IPS-NIHi11 (cell line): ENCODE results near the gene RAB44.

Experiments used
- DNase-seq: peaks from one replicate; pipeline ENCODE4 v3.0.0; 2012; ENCODE audit warnings: mixed read lengths, low spot score

The RAB44 gene

DNA sequence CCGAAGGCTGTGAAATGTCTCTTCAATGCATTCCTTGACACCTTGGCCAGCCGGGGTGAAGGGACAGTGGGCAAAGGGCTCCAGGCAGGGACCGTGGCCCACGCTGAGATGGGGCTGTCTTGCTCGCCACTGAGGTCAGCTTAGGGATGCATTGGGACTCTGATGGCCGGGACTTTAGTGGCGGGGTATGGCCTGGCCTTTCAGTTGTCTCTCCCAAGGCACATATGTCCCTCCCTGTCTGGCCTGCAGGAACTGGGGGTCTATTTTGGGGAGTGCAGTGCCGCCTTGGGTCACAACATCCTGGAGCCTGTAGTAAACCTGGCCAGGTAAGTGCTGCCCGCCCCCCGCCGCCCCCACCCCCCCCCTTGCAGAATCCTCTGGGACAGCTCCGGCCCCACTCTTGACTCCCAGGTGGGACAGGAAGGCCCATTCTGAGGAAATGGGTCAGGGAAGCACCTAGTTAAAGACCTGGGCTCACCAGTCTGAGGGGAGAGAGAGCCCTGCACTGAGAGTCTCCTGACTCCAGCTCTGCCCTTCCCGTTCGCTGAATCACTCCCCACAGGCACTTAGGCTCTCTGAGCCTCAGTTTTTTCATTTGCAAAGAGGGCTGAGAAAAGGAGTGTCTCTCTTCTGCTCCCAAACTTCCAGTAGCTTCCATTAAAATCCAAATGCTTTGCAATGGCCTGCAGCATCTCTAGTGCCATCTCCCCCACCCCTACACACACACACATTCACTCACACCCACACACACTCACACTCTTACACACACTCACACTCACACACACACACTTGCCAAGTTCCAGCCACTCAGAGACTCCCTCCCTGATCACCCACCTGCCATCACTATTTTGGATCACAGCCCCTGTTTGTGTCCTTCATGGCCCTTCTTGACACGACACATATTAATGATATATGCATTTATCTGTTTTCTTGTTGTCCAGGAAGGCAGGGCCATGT lies 33.1 kb downstream of the RAB44 start:
- DNase-seq, result no peak

DNA sequence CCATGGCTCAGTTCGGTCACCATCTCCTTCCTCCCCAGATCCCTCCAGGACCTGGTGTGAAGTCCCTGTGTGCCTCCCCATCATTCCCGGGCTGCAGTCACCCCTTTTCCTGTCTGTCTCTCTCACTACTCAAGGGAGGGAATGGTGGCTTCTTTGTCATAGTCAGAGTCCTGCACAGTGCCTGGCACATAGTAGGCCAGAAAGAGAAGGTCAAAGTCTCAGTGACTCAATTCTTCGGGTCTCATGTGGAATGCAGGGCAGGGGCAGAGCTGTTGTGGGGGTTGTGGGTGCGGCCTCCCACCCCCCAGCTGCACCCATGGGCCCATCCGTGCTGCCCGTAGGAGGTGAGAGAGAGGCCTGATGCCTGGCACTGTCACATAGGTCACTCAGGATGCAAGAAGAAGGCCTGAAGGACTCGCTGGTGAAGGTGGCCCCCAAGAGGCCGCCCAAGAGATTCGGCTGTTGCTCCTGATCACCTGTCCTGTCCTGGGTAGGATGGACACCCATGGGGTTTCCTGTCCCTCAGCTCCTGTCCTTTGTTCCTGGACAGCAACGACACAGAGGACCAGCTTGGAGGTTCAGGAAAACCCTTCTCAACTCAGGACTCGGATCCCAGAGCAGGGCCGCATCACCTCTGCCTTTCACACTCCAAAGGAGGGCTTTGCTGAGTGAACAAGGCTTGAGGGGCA lies 34.1 kb downstream of the RAB44 start:
- no peak for DNase-seq

DNA sequence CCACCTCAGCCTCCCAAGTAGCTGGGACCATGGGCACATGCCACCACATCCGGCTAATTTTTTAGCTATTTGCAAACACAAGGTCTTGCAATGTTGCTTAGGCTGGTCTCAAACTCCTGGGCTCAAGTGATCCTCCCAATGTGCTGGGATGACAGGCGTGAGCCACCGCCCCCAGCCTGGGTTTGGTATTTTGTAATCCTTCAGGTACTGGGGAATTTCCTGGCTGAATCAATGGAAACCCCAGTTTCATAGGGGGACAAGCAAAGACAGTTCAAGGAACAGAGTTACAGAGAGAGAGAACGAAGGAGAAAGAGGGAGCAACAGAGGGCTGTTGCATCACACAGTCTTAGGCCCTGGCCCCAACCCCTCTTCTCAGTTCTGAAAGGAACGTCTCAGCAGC lies 35.7 kb downstream of the RAB44 start:
- DNase-seq, result no peak

DNA sequence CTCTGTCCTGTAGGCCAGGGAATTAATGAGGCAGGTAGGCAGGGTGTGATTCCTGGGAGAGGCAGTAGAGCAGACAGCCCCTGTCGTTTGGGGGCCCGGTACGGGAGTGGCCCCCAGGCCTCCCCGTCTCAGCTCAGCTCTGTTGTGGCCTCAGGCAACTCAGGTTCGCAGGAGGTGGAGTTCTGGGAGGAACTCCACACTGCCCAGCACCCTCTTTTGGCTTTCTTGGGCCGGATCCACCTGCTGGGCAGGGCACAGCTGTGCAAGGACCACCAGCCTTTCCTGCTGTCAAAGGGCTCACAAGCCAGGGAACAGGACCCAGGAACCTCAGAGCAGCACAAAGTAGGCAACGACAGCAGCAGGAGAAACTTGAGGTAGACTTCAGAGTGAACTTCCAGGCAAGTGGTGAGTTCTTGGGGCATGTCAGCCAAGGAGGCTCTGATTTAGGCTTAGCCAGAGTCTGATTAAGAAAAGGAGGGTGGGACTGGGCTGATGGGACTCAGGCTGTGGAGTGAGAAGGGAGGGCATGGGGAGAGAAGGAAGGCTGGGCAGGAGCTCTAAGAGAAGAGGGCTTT lies 36.9 kb downstream of the RAB44 start:
- no peak for DNase-seq

DNA sequence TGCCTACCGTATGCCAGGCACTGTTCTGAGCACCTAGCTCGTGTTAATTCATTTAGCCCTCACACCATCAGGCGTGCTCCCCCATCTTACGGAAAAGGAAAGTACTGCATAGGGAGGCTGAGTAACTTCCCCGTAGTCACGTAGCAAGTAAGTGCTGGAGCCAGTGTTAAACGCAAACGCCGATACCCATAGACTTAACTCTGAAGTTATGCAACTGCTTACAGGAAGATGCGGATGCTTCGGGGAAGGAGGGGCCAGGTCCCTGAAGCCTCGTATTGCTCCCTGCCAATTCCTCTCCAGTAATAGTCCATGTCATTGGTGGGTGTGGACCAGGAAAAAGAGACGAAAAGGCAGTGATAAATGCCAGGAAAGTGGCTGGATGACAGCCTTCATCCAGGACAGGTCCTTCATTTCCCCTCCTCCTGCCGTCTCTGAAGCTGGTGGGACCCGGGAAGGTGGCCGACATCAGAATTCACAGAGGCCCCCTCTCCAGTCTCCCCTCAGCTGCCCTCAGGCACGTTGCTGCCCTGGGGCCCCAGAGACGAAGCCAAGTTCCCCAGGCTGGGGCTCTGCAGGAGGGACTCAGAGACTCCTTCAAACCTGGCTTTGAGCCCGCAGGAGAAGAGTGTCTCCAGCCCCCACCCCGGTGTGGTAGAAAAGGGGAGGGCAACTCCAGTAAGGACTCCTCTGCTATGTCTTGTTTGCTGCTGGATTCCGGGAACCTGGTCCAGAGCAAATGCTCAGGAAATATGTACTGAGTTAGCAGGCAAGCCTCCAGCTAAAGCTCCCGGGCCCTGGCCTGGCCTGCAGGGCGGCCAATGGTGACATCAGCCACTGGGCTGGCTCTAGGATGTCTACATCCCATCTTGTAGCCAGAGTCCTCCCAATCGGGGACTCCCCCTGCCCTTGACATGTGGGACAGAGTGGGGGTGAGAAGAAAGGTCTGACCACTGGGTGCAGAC lies 37.8 kb downstream of the RAB44 start:
- DNase-seq, result no peak

DNA sequence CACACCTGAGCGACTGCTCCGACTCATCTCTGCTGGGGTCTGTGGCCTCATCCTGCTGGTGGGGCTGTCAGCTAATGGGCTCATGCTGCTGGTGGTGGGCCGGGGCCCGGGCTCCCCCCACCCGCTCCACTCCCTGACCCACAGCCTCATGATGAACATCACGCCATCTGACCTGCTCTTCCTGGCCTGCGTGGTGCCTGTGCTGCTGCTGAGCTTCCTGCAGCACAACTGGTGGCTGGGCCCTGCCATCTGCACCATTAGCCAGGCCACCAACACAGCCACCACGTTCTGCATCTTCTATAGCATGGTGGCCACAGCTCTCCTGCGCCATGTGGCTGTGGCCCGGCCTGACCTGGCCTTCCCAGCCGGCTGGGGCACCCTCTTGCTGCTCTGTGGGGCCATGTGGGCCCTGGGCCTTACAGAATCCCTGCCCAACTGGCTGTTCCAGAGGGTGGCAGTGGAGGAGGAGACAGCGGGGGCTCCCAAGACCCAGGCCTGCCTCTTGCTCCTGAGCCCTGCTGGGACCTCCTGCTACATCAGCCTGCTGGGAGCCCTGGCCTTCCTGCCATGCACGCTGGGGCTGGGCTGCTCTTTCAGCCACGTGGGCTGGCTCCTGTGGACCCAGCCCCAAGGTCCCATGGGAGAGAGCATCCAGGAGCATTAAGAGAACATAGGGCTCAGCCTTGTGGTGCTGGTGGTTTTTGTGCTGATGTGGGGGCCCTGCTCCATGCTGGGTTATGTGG lies 39.6 kb downstream of the RAB44 start:
- DNase-seq, result no peak

DNA sequence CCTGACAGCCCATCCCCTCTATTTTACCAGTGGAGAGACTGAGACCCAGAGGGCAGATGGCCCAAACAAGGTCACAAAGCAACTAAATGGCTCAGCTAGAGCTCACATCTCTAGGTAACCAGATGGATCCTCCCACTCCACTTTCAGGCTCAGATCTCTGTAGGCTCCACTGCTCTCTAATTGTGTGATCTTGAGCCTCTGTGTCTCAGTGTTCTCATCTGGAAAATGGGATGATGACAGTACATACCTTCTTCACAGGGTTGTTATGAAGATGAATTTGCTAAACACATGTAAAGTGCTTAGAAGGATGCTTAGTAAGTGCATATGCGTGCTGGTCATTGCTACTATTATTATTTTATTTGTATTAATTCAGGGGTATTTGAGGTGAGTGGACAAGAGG lies 40.5 kb downstream of the RAB44 start:
- no peak for DNase-seq

DNA sequence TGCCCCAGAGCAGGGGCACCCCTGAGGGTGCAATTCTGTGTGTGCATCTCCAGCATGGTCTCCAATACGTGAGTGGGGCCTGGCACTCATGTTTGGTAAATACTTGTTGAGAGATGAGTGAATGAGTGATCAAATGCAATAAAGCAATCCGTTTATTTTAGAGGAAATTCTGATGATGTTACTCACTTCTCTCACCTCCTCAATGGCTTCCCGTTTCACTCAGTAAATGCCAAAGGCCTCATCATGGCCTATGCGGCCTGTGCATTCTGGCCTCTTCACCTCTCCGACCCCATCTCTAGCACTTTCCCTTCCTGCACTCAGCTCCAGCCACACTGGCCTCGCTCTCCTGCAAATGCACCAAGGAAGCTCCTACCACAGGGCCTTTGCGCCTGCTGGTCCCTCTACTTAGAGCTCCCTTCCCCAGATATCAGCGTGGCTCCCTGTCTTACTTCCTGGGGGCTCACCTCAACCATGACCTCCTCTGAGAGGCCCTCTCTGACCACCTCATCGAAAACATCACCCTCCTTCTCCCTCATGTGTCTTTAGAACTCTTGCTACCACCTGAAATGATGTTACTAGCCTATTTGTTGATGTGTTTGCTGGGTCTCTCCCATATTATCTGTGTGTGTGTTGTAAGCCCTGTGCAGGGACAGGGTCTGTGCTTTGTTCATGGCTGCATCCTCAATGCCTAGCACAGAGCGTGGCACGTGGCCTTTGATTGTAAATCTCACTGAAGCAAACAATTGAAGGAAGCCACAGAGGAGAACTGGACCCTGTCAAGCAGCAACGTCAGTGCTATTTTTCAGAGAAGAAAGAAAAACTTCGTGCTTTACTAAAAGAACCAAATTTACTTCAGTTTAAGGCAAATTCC lies 42.6 kb downstream of the RAB44 start:
- no peak for DNase-seq

DNA sequence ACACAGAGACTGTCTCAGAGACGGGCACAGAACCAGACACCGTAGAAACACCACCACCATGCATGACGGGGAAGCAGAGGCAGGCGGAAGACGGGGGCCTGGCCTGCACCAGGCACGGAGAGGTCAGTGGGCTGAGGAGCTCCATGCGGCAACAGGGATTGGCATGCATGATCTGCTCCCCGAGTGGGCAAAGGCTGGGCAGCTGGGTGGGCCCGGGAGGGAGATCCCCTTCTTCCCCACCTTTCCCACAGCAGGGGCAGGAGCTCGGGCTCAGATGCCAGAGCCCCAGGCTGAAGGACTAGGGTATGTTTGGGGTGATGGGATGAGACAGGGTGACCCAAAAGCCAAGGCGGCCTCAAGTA lies 43.2 kb downstream of the RAB44 start:
- DNase-seq, result no peak

DNA sequence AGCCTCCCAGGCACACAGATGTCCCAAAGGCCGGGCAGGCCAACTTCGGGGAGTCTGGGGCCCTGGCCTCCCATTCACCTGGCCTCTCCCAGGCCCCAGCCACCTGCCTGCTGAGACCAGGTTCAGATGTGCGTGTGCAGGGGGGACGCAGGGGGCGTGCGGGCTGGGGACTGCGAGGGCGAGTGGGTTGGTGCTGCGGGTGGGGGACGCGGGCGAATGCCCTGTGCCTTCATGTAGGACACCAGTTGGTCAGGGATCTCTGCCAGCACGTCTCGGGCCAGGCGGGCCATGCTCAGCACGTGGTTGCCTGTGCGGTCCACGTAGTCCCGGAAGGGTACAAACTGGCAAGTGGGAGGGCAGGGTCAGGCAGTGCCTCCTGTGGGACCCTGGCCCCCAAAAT lies 44.5 kb downstream of the RAB44 start:
- DNase-seq, result no peak

DNA sequence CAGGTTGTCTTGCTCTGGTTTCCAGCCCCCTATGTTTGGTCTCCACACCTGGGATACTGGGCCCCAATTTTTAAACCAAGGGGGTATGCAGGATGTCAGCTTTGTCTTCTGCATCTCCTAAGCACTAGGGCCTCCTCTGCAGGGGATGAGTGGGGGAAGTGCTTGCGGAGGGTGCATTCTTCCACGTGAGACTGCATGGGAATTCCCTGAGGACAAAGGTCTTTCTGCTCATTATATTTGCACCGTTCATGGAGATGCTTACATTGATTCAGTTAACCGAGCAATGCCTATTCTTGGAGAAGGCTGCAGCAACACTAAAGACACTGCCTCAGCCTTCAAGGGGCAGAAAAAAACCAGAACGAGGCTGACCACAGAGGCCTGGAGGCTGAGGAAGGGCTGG lies 45.4 kb downstream of the RAB44 start:
- no peak for DNase-seq

DNA sequence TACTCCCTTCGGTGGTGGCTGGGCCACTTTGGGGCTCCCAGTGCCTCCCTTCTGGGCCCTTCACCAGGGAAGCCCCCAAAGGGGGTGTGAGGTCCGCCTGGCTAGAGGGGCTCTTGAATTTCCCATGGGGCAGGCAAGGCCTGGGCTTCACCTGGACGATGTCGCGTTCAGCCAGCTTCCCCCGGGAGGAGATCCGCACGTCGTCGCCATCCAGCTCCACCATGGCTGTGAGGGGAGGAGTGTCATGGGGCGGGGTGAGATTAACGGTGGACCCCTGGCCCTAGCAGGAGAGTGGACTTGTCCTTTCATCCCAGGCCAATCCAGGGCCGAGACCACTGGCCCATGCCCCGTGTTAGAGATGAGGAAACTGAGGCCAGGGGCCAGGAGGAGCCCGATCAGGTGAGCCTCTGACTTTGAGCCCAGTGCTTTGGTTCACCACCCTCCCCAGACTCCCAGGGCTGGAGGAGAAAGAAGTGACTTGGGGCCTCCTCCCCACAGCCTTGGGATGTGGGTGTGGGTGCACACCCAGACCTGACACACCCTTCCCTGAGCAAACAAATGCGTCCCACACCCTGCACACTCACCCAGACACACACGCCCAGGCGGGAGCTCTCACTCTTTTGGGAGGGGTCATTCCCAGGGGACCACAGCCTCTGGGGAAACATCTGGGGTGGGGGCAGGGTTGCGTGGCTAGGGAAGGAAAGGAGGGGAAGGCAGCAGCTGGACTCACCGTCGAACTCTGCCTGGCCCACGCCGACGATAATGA lies 46.1 kb downstream of the RAB44 start:
- DNase-seq, result no peak

DNA sequence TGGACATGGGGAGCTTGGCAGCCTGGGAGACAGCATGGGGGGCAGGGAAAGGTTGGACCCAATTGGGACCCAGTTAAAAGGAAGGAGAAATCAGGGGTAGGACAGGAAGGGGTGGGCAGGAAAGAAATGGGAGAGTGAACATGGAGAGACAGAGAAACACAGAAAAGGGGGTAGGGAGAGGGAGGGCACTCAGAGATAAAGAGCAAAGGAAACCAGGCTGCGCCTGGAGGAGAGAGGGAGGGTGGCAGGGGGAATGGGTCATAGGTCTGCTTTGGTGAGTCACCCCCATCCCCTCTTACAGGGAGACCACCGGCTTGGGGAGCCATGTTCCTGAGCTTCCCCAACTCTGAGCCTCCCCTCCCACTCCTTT lies 46.7 kb downstream of the RAB44 start:
- no peak for DNase-seq

DNA sequence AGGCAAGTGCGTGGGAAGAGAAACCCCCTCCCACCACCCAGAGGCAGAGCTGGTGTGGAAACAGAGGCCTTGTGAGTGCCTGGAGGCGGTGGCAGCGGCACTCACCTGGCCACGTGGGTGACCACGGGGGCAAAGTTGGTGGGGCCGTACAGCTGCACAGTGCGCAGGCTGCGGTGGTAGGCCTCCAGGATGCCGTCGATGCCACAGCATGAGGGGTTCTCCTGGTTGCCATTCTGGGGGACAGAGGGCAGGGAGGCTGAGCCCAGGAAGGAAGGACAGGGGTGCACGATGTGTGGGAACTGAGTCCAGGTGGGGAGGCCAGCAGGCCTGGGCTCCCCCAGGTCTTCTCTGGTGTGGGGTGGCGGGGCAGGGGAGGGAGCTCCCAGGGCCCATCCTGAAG lies 47.7 kb downstream of the RAB44 start:
- no peak for DNase-seq

DNA sequence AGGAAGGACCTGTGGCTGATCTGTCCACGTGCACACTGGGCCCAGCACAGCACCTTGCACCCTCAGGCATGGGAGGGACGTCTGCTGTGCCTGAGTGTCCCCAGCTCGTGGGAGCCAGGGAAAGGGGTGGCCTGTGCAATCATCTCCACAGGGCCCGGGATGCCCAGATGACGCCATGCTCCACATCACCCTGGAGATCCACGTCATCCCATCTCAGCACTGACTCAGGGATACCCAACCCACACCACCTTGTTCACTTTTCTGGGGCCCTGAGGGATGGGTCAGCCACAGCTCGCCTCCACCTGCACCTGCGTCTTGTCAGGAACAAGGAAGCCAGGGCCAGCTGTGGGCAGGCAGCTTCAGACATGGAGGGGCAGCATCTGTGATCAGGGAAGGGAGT lies 48.2 kb downstream of the RAB44 start:
- no peak for DNase-seq

DNA sequence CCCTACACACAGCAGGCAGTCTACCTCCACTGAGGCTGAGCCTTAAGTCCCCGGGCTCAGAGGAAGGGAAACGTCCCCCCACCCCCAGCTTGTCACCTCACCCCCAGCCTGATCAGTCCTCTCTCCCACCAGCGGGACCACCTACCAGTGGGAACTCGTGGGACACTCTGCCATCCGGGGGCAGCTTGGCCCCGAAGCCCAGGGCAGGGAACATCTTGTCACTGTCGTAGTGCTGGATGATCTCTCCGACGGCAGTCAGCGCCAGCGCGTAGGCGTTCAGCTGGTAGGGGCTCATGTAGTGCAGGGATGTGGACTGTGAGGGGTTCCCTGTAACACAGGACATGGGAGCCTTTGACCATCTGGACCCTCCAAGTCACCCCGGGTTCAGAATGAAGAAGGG lies 48.6 kb downstream of the RAB44 start:
- DNase-seq, result no peak

DNA sequence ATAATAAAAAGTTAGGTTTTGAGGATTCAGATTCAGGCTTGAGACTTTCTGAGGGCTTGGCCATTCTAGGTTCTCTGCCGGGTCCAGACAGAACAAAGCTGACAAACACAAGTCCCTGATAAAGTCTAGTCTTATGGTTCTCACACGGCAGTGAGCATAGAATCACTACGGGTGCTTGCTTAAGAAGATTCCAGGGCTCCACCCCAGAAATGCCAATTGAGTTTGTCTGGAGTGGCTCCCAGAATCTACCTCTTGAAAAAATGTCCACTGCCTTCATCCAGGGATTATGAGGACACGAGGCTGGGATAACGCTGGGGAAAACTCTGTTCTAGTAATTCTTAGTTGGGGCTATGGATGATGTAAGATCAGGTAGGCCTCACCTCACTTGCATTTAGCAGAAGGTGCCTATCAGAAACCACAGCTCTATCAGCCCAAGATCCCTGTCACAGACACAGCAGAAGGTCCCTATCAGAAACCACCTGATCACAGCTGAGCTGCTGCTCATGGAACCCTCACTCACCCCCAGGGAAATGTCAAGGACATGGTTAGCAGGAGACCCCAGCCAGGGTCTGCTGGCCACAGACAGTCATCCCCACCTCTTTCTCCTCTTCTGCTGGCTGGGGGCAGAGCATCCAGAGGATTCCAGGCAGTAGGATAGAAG lies 52.3 kb downstream of the RAB44 start:
- DNase-seq, result no peak

DNA sequence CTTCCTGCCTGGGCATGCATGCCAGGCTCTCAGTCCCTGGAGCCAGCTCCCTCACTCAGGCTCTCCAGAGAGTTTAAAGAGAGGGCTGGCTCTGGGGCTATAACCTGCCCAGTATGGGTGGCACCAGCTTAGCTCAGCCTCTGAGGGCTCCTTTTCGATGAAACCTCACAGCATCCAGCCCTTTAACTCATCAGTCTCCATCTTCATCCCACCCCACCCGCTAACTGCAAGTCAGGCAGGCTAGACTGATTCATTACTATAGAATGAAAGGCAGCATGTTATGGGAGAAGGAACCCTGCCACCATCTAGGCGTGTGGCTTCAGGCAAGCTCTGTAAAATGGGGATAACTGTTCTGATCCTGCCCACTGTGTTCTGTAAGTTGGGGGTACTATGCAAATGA lies 53.5 kb downstream of the RAB44 start:
- no peak for DNase-seq

DNA sequence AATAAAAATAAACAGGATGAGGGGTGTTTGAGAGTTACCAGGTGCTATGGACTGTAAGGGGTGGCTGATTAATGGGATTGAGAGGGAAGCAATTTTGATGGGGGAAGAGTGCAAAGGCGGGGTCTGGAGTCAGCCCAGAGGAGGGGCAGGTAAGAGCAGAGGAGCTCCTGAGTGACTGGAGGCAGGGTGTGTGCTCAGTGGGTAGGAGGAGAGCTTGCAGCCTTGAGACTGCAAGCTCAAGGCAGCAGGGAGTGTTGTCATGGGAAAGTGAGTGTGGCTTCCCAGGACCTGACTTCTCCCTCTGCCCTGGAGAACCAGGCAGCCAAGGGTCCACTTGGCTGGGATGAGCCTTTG lies 54.2 kb downstream of the RAB44 start:
- DNase-seq, result no peak
